GM18867 (cell line): ENCODE results near the gene PFKFB3.
"Not testable (repeated sequence)": the region's sequence is repeated elsewhere in the genome, so short reads cannot be mapped to it uniquely, and the experiment has no call there.

Source experiments
- ATAC-seq: cut with Tn5 transposase; IDR thresholded peaks from one replicate; pipeline ENCODE4 v1.9.1; 2021; ENCODE audit warnings: mild to moderate bottlenecking, moderate library complexity; ENCODE audit not compliant: unreplicated experiment

The PFKFB3 gene

DNA sequence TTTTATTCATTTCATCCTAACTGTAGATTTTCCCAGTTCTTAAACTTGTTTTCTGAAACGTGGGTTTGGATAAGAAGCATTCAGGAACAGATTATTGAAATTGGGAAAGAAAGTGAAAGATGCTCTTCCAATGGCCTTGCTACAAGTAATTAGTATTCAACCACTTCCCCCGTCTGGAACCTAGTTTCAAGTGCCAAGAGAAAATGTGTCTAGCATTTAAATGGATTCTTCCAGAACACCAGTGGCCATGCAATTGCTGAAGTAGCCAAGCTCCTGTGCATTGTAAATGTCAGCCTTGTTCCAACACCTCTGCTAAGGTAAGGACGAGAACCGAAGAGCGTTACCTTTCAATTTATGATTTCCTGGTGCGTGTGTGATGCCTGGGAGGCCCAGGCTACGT is 68.2 kb downstream of the PFKFB3 start:
- no peak for ATAC-seq

DNA sequence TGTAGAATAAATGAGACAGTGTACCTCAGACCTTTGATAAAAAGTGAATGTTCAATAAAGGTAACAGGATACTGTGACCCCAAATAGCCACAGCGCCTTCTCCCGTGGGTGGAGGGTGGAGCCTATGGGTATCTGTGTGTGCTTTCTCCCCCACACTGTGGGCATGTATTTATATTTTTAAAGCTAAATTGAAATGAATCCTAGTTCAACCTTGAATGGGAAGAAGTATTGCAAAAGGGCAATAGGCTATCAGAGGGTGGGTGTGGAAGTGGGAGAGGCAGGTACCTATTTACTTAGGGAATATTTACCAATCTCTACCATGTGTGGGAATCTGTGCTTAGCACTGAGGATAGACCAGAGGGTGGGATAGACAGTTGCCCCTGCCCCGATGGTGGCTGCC is 68.9 kb downstream of the PFKFB3 start:
- ATAC-seq = no peak

DNA sequence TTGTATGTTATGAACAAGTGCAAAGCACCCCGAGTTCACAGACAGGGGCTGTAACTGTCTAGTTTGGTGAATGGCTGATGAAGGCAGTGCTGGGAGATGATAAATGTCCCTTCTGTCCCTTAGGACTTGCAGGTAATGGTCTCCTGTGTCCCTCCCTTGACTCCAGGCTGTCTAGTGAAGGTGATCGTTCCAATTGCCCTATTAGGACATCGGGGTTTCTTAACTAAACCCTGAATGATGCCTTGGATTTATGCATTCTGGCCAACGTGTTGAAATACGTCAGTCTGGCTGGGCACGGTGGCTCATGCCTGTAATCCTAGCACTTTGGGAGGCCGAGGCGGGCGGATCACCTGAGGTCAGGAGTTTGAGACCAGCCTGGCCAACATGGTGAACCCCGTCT is 69.4 kb downstream of the PFKFB3 start:
- no peak for ATAC-seq

DNA sequence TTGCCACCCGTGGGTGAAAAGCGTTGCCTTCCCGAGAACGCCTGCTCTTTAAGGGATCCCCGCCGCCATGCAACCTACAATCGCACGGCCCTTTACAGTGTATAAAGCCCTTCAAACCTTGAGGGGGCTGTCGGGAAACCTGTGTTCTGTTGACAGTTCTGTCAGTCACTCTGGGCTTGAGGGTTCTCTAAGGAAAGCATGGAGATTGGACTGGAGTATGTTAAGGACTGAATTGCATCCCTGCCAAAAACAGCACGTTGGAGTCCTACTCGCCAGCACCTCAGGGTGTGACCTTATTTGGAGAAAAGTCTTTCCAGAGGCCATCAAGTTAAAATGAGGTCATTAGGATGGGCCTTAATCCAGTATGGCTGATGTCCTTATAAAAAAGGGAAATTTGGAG is 70.6 kb downstream of the PFKFB3 start:
- ATAC-seq = no peak

DNA sequence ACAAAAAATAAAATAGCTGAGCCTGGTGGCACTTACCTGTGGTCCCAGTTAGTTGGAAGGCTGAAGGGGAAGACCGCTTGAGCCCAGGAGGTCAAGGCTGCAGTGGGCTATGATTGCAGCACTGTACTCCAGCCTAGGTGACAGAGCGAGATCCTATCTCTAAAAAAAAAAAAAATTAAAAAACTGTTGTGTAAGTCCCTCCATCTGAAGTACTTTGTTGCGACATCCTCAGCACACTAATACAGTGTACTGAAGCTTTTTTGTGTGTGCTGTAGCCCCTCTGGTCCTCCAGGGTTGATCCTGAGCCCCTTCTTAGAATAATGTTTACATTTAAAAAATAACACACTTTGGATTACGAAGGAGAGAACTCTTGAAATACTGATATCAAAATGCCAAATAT is 71.3 kb downstream of the PFKFB3 start:
- ATAC-seq = no peak

DNA sequence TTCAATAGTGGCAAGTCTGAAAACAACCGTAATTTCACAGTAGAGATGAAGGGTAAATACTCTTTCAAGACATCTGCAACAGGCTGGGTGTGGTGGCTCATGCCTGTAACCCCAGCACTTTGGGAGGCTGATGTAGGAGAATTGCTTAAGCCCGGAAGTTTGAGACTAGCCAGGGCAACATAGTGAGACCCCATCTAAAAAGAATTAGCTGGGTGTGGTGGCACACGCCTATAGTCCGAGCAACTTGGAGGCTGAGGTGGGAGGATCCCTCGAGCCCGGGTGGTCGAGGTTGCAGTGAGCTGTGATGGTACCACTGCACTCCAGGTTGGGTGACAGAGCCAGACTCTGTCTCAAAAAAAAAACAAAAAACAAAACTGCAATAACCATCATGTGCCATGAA is 71.8 kb downstream of the PFKFB3 start:
- no peak for ATAC-seq

DNA sequence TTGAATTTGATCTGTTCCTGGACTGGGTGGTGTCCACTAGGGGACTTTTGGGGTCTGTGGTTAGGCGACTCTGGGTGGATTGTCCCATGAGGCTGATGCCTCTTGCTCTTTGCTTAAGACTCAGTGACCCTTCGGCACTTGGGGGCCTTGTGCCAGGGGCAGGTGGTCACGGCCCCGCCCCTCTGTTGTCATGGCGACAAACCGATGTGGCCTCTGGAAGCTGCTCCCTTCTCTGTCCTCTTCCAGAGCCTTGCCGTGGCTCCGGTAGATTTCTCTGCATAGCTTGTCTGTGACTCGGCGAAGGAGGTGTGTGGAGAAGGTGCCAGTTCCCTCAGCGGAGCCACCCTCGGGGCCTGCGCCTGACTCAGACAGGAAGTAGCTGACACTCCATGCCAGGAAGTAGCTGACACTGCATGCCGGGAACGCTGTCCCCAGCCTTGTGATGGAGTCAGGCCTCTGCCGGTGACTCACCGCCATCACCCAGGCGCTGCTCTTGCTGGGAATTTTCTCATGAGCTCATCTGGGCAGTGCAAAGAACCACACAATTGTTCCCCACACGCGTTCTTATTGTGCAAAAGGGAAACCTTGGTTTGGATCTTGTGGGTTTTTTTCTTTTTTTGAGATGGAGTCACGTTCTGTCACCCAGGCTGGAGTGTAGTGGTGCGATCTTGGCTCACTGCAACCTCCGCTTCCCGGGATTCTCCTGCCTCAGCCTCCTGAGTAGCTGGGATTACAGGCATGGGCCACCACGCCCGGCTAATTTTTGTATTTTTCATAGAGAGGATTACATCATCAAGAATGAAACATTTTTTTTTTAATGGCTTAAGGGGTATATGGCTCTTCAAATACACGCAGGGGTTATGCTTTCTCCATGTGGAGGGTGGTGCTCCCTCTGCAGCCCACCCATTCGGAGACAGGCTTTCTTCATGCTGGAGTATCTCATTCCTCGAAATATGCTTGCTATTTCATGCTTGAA is 72.6 kb downstream of the PFKFB3 start:
- ATAC-seq = peak; percentile 65

DNA sequence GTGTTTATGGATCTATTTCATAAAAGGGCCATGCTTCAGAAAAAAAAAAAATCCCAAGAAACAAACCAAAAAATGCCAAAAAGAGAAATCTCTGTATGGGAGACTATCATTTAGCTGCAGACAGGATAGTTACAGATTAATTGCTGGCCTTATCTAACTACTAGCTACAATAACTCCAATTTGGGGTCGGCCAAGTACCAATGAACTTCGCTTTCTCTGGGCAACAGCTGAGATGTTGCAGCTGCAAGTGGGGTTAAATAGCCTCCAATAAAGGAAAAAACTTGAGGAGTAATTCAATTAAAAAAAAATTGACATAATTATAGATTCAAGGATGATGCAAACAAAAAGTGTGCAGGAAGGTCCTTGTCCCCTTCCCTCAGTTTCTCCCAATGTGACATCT is 73.6 kb downstream of the PFKFB3 start:
- ATAC-seq = no peak

DNA sequence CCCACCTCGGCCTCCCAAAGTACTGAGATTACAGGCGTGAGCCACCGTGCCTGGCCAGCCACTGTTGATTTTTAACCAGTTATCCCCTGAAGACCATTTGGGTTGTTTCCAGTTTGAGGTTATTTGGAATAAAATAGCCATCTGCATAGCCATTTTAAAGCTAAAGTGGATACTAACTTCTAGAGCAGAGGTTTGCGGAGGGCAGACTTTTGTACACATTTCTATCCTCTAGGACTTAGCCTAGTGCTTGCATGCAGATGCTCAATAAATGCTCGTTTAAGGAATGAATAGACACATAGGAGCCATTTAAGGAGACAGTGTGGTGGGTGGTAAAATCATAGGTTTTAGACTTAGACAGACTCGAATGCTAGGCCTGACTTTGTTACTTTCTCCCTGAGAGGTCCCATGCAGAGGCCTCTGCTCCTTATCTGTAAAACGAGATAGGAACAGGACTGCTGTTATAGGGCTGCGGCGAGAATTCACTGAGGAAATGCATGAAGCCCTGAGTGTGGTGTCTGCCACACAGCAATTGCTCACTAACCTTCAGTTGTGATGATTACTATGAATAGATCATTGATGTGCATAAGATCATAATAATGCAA is 75.9 kb downstream of the PFKFB3 start:
- no peak for ATAC-seq

DNA sequence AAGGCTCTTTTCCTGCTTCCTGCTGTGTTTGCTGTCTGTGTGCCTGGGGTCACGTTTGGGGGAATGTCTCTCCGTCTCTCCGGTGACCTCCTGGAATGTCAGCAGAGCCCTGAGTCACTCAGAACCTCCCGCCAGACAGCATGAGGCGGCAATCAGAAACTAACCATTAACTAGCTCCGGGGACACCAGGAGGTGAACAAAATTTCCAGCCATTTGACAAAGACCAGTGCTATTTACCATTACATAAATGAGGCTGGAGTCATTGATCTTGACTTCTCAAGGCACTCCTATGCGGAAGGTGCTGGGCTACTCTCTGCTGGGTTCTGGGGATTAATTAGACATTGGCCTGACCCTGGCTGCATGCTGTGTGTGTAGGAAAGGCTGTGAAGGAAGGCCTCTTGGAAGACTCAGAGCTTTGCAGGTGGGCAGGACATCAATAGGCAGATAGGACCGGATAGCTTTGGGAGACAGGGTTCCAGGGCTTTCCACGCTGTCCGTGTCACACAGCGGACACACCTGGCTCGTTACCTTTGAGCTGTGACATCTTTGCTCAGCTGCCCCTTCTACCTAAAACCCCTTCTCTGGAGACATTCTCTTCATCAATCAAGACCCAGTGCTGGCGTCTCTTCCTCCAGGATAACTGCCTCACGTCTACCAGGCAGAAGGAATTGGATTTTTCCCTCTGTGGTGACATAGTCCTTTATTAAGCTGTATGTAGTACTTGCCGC is 77.0 kb downstream of the PFKFB3 start:
- no peak for ATAC-seq

DNA sequence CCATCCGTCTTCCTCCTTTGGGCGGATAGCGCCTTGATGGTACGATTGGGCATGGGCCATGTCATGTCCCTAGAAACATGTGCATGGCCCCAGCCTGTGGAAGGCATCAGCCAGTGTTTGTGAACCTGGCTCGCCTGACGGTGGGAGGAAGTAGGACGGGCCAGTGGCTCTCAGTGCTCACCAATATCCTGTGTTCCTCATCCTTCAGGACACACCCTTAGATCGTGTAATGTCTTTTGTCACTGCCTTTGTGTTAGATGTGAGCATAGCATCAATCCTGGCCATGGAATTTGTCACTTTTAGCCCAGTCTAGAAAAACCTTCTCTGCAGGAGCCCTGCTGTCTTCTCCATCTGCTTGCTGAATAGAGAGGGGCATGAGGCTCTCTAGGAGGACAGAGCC is 77.6 kb downstream of the PFKFB3 start:
- ATAC-seq = no peak

DNA sequence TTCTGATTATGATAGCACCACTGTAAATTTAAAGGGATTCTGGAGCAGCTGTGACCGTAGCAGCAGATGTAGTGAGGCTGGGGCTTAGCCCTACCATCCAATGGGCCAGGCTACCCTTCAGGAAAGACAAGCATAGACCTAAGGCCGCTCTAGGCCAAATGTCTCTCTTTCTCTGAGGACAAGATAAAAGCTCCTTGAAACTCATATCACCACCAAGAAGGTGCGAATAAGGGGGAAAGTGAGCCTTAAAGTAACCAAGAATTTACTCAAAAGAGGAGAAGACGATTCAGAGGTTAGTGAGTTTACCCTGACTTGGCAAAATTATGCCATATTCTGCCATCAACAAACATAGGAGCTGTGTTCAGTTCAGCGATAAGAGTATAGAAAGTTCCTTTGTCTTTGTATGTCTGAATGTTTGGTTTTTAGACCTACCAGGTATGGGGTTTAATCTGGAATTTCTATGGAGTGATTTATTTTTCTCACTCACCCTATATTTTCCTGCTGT is 79.8 kb downstream of the PFKFB3 start:
- ATAC-seq = no peak

DNA sequence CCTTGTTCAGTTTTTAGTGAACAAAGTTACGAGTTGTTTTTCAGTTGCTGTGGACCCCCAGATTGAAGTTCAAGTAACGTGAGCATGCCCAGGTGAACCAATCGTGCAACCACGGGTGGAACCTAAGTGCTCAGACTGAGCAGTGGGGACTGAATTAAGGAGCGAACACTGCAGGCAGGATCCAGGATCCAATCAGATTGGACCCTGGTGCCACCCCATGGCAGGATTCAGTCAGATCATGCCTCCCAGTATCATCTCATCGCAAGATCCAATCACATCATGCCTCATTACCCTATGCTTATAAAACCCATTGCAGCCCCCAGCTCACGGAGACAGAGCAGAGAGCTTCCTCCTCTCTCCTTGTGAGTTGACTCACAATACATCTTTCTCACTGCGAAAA is 80.9 kb downstream of the PFKFB3 start:
- ATAC-seq = no peak

DNA sequence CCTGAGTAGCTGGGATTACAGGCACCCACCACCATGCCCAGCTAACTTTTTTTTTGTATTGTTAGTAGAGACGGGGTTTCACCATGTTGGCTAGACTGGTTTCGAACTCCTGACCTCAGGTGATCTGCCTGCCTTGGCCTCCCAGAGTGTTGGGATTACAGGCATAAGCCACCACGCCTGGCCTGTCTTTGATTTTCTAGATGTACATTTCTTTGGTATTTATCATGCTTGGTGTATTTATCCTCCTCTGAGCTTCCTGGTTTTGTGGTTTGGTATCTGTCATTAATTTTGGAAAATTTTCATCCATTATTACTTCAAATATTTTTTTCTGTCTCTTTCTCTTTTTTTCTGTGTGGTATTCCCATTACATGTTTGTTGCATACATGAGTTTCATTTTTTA is 87.9 kb downstream of the PFKFB3 start:
- ATAC-seq = not testable (repeated sequence)

DNA sequence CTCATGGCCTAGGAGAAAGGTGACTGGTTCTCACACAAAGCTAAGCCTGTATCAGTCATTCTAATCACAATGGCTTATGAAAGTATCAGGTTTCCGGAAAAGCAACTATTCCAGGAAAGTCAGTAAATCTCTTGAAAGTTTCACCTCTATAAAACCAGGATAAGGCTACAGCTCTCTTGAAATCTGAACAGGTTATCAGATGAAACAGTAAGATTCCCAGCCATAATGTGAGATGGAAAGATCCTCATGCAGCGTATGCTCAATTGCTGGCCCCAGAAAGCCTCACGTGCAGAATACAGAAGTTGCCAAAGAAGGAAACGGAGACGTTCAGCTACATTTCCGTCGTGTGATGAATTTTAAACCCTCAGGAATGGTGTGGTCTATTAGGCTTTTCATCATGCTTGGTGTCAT is 90.0 kb downstream of the PFKFB3 start:
- ATAC-seq = no peak

DNA sequence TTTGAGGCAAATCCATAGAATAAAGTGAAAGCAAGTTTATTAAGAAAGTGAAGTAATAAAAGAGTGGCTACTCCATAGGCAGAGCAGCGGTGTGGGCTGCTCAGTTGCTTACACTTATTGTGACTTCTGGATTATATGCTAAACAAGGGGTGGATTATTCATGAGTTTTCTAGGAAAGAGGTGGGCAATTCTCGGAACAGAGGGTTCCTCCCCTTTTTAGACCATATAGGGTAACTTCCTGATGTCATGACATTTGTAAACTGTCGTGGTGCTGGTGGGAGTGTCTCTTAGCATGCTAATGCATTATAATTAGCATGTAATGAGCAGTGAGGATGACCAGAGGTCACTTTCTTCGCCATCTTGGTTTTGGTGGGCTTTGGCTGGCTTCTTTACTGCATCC is 93.7 kb downstream of the PFKFB3 start:
- ATAC-seq = not testable (repeated sequence)

DNA sequence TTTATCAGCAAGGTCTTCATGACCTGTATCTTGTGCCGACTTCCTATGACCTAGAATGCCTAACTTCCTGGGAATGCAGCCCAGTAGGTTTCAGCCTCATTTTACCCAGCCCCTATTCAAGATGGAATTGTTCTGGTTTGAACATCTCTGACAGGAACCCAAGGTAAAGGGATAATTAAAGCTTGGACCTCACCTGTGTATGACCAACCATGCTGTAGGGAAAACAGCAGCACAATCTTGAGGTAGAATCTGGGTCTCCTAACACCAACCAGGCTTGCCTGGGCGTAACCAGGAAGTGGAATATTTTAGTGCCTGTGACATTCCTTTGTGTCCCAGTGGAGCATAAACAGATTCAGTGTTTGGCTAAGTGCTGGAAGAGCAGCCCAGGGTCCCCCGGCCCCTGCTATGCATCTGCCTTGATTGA is 94.1 kb downstream of the PFKFB3 start:
- no peak for ATAC-seq

DNA sequence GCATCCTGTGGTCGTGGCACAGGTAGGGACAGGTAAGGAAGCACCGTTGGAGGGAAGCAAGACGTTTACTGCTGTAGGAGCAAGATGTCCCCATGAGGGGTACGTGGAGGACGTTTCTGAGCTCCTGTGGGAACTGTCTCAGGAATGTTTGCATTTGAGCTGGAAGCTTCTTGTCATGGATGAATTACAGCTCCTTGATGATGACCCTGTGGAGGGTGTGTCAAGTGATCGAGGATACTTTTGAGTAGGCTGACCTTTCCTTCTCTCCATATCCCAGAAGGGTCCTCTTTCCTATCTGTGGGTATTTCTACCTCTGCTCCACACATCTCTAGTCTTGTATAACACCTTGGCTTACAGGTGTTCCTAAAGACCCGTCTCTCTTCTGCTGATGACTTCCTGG is 94.8 kb downstream of the PFKFB3 start:
- ATAC-seq = no peak

DNA sequence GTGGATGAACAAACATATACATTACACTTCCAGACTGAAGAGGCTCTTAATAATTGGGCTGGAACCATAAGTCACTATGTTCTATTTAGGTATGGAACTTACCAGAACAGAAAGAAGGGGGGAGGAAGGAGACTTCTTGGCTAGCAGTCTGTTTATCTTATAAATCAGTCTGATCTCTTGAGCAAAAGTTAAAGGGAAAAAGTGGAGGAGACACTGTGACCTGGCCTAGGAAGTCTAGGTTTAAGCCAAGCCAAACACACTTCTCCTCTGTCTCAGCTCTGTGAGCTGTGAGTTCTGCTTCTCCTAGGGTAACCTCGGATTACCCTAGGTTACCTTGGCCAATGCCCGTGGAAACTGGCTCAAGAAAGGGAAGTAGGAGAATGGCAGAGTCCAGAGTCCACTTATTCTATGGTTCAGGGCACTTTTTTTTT is 95.2 kb downstream of the PFKFB3 start:
- ATAC-seq = no peak

DNA sequence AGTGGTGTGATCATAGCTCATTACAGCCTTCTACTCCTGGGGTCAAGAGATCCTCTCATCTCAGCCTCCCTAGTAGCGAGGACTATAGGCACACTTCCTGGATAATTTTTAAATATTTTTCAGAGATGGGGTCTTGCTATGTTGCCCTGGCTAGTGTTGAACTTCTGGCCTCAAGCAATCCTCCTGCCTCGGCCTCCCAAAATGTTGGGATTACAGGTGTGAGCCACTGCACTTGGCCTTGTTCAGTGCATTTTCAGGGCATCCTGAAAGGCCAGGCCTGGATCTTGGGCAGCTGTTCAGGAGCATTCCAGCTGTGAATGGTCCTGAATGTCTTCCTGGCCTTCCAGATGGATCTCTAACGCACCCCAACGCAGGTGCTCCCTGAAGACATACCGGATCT is 95.7 kb downstream of the PFKFB3 start:
- no peak for ATAC-seq

DNA sequence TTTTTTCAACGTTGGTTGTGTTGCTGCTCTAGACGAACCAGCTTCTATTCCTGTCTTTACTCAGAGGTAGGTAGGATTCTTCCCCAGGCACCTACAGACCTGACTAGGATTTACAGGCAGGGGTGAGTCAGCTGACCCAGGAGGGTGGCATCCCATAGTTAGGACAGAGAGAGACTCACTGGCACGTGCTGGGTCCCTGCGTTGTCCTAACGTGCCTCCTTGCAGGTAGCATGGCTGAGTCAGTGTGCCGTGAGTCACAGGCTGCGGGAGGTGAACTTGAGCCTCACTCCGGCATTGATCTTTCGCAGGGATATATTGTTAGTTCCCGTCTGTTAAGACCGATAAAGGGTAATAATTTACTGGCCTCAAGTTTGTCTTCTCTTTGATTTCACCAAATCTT is 96.5 kb downstream of the PFKFB3 start:
- ATAC-seq = no peak

DNA sequence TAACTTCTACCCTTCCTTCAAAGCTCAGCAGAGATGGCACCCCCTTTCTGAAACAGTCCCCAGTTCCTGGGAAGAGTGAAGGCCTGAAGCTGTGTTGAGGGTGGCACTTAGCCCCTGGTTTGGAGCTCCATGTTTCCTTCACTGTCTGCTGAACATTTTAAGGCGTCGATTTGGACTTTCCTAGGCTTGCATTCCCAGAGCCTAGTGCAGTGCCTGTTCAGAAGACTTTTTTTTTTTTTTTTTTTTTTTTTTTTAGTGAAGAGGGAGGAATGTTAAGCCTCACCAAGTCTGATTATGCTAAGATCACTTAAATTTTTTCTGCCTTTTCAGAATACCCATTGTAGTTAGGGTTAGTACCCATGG is 97.0 kb downstream of the PFKFB3 start:
- no peak for ATAC-seq
